Activated T-cell treated with anti-CD3 and anti-CD28 coated beads, Interleukin-2, amount 50 U/mL, for 1 hour (primary cell): ENCODE data around the gene PMS1.
"Not testable (repeated sequence)": the region's sequence is repeated elsewhere in the genome, so short reads cannot be mapped to it uniquely, and the experiment has no call there.

ENCODE experiments used
- DNase-seq: peaks from one replicate; pipeline ENCODE4 v3.0.0-alpha.2; 2020

Gene PMS1

DNA sequence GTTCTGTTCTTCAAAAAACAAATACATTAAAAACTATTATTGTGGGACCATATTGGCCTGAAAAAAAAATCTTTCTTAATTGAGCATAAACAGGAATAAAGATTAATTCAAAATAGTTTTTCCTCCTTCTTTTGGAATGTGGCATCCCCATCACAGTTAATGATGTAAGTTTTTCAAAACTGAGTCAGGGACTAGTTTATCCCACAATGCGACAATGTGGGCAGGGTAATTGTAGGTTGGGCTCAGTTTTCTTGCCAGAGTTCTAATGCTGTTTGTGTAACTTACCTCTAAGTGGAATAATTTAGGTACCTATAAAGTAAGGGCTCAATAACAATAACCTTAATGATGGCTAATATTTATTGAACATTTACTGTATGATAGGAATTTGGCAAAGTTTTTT is 82.0 kb downstream of the PMS1 start:
- DNase-seq, result no peak

DNA sequence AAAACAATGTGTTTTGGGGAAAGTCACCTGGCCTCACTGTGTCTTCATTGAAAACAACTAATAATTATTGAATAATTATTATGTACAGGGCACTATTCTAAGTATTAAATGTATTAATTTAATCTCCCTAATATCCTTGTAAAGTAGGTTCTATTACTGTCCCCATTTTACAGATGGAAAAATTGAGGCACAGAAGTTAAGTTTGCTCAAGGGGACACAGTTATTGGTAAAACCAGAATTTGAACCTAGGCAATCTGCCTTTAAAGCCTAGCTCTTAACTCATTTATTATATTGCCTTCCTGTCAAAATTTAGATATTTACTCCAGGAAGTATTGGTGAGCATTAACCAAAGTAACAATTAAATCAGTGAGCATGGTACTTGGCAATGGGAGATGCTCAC is 84.6 kb downstream of the PMS1 start:
- DNase-seq, result no peak

DNA sequence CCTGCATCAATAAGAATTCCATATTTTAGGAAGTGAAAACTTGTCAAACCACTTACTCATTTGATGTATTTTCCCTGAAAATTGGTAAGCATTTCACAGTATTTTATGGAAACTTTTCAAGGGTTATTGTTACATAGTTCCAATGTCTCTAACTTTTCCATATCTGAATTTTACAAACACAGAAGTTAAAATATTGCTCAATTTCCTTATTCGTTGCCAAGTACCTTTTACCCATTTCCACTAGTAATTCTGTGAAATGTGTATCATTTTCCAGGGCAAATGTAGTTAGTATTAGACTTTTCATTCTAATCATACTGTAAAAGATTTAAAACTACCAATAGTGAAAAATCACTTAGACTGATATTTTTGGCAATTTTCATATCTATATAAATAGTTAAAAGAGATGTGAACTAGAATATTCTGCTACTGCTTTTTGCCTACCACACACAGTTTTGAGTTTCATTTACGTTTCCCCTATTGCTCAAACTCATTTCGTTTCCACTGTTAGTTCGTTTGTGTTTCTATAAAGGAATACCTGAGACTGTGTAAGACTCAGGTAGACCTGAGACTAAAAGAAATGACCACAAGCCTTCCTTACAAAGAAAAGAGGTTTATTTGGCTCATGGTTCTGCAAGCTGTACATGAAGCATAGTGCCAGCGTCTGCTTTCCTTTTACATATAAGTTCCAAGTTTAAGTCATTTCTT is 86.3 kb downstream of the PMS1 start:
- no peak for DNase-seq

DNA sequence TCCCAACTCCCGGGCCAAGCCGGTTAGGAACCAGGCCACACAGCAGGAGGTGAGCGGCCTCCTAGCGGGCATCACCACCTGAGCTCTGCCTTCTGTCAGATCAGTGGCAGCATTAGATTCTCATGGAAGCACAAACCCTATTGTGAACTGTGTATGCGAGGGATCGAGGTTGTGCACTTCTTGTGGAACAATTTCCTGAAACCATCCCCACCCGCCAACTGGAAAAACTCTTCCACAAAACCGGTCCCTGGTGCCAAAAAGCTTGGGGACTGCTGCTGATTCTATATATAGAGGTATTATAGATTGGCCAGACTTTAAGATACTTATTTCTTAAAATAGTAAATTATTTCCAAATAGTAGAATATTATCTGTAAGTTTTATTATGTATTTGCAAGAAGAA is 89.4 kb downstream of the PMS1 start:
- DNase-seq, result no peak

DNA sequence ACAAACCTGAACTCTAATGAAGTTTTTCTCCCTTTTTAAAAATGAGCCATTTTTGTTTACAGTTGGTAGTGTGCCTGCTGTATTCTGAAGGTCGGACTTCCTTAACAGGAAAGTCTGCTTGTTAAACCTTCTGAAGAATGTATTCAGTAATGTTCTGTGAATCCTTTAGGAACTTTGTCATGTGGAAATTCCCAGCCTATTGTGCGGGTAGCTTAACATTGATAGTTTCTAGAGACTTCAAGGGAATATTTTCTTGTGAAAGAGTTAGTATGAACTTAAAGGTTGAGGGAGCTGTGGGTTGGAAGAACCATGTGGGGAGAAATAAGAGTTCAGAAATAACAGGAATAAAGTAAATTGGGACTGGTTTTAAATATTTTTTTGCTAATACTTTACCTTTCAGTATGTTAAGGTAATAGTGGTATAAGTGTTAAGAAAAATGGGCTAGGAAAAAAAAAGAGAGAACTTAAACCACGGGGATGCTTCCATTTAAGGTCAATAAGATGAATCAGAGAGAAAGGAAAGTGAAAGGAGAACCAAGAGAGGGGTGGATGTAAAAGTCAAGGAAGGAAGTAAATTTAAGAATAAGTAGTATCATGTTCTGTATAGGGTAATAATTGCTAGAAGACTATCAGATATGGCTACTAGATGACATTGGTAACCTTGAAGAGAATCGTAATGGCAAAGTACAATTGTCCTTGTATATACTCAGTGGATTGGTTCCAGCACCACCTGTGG is 90.5 kb downstream of the PMS1 start:
- DNase-seq, result no peak

DNA sequence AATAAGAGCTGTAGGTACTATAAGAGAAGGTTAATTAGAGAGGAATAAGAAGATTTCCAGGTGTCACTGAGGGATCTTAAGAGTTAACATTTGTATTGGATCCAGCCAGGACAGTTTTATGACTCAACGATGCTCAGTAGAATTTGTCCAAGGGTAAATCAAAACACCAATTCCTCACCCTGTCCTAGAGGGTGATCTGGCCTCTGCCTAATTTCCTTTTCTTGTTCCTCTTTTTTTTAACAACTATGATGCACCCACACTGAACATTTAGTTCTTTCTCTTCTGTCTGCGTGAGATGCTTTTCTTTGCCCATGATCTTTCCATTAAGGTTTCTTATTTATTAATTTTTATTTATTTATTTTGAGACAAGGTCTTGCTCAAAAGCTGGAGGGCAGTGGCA is 92.0 kb downstream of the PMS1 start:
- no peak for DNase-seq

DNA sequence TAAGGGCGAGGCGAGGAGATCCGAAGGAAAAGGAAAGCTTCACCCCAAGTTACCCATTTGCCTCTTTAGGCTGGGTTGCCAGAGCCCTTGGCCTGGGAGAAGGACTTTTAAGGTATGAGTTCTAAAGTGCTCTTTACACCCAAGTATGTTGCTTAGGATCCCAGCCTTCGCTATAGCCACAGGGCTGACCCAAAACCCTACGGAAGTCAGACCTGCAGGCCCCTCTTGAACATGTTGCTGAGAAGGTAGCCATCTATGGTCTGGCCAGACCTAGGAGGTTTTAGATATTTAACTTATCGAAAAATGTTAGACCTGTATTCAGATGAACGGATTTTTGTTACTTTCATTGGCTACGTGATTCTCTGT is 95.4 kb downstream of the PMS1 start:
- no peak for DNase-seq

DNA sequence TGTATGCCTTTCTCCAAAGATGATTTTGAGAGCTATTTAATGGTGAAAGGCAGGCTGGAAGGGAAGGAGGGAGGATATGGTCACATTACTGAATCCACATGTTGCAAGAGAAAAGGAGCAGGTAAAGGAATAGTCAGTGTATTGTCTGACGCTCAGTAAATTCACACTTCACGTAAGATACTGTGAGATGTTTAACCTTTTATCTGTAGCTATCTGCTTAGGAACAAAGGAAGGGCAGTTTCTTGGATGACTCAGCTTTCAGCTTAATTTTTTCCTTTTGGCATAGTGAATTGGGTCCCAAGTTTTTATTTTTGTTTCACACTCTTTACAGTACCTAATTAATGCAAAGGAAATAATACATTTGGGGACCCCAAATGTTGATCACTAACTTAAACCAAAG is 96.2 kb downstream of the PMS1 start:
- DNase-seq, result no peak

DNA sequence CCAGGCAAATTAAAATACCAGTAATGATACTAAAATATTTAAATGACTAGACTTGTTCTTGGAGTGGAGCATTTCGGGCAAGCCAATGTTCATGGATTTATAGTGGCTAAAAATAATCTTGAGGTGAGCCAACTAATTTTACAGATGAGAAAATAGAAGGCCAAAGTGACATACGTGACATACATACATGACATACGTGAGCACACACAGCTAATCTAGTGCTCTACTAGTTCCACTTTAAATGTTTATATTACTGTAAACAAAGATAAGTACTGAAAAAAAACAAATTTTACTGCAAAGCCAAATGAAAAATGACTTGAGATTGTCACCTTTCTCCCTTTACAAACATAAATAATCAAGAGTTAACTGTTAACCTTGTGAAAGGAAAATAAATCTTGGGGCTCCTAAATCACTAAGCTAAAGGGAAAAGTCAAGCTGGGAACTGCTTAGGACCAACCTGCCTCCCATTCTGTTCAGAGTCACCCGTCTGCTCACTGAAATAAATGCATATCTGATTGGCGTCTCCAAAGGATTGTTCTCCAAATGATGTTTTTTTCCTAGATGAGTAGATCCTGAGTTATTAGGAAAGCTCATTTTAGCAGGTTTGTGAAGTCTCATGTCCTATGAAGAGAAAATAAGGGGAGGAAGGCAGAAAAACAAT is 96.7 kb downstream of the PMS1 start:
- DNase-seq, result no peak

DNA sequence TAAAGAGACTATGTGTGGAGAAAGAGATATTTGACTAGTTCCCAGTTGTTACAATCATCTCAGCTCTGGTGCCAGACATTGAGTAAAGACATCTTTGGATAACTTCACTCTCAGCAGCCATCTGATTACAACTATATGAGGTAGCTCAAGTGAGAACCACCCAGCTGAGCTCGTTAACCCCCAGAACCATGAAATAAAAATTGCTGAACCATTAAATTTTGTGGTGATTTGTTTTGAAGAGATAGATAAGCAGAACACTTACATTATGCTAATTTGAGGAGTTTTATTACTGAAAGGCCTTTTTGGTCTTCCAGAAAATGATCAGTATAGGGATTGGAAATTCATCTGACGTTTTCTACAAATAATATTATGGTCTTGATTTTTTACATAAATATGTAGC is 101.1 kb downstream of the PMS1 start:
- DNase-seq, result no peak

DNA sequence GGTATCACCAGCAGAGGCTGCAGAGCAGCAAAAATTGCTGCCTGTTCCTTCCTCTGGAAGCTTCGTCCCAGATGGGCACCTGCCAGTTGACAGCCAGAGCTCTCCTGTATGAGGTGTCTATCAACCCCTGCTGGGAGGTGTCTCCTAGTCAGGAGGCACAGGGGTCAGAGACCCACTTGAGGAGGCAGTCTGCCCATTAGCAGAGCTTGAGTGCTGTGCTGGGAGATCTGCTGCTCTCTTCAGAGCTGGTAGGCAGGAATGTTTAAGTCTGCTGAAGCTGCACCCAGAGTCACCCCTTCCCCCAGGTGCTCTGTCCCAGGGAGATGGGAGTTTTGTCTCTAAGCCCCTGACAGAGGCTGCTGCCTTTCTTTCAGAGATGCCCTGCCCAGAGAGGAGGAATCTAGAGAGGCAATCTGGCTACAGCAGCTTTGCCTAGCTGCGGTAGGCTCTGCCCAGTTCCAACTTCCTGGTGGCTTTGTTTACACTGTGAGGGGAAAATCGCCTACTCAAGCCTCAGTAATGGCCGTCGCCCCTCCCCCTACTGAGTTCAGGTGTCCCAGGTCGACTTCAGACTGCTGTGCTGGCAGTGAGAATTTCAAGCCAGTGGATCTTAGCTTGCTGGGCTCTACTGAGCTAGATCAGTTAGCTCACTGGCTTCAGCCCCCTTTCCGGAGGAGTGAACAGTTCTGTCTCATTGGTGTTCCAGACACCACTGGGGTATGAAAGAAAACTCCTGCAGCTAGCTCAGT is 108.5 kb downstream of the PMS1 start:
- DNase-seq, result not testable (repeated sequence)

DNA sequence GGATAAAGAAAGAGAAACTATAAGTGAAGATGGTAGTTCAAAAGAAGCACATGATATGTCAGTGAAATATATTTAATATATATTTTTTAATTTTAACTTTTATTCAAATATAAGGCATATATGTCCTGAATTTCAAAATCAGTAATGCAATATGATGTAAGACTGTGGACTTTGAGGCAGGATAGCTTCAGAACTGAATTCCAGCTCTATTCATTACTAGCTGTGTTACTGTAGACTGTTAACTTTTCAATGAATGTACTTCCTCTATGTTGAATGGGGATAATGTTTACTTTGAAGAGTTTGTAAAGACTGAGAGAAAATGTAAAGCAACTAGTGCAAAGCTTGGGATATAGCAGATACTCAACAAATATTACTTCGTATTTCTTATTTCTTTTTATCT is 112.6 kb downstream of the PMS1 start:
- no peak for DNase-seq

DNA sequence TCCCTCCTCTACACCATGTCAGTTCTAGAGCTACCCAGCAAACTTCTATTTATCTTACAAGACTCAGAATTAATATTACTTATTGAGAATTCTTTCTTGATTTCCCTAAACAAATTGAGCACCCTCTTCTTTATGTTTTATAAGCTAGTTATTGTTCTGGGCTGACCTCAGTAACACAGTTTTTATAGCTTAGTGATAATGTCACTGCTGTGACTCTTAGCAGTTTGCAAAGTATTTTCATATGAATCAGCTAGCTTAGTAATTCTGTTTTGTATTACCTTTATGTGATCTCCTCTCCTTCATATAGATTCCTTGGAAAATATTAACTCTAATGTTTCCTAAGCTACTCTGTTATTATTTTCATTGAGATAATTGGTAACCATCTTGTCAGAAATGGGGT is 114.9 kb downstream of the PMS1 start:
- no peak for DNase-seq

DNA sequence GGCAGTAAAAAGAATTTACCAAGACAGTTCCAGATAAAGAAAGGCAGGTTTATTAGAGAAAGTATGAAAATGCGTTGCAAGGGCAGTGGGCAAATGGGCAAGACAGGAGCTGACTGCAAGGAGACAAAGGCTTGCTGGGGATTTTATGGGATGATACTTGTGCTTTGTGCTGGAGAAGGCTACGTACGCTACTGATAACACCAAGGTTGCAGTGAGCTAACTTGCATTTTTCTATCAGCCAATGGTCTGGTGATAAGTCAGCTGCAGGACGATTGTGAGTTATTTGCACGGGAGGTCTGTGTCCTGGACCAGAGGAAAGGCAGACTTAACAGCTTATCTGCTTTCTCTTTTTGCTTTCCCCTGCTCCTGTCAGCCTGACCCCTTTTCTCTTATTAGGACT is 116.5 kb downstream of the PMS1 start:
- no peak for DNase-seq

DNA sequence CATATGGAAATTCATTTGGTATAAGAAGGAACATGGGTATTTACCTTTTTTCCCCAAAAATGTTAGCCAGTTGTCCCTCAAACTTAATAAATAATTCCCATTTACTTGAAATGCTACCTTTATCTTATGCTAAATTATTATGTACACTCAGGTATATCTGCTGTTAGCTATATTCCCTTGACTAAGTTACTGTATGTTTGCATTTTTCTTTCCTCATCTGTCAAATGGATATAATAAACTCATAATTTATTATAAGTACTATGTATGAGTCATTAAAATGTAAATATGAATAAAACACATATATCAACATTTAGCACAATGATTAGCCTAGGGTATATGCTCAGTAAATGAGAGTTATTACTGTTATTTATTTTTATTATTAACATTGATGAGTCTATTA is 117.4 kb downstream of the PMS1 start:
- DNase-seq, result no peak

DNA sequence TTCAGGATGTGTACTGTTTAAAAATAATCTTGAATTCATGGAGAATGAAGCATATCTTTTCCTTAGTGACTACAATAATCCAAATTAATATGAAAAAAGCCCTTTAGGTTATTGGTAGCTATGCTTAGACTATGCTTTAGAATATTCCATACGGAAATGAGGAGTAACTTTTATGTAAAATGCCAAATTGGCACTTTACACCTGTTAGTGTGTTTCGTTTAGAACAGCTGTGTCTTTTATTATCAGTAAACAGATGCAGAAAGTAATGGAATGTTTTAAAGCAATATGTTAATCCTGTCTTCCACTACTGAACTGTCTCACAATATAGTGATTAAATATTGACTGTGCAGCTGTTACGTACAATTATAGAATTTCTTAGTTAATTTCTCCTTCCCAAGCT is 129.6 kb downstream of the PMS1 start:
- DNase-seq, result no peak

DNA sequence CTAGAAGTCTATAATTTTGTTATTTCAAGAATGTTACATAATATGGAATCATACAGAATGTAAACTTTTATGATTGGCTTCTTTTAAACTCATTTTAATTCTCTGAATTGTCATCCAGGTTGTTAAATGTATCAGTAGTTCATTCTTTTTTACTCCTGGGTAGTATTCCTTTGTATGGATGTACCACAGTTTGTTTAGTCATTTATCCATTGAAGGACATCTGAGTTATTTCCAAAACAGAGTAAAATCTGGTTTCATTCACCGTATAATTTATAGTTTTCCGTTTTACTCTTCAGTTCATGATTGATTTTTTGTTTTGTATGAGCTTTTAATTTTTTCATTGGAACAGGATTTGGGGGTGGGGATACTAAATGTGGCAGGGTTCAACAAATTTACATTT is 132.4 kb downstream of the PMS1 start:
- DNase-seq, result no peak
